ENCODE results near the gene DENND1B.
"Not testable (repeated sequence)": the region's sequence is repeated elsewhere in the genome, so short reads cannot be mapped to it uniquely, and the experiment has no call there.

The DENND1B gene

GRCh38 chr1:197782722-197783360, 7.6 kb upstream of the DENND1B start:
- no peak for DNase-seq

GRCh38 chr1:197781968-197782721, 6.9 kb upstream of the DENND1B start:
- DNase-seq: no peak

- no peak for DNase-seq
These were observed 4.6 kb upstream of the DENND1B start for GRCh38 chr1:197779921-197780320.

GRCh38 chr1:197778366-197778945, 3.2 kb upstream of the DENND1B start:
- no peak for DNase-seq

- DNase-seq: peak; percentile 13
These were observed 1.2 kb upstream of the DENND1B start for GRCh38 chr1:197776351-197777105.

GRCh38 chr1:197774466-197775281, 606 bp downstream of the DENND1B start:
- DNase-seq: peak; percentile 39

- DNase-seq: no peak
These were observed 1.4 kb downstream of the DENND1B start for GRCh38 chr1:197773856-197774255.

GRCh38 chr1:197771904-197772556, 3.2 kb downstream of the DENND1B start:
- DNase-seq: no peak

- no peak for DNase-seq
These were observed 3.9 kb downstream of the DENND1B start for GRCh38 chr1:197771386-197771785.

- no peak for DNase-seq
These were observed 5.0 kb downstream of the DENND1B start for GRCh38 chr1:197770243-197770642.

GRCh38 chr1:197769287-197769686, 6.0 kb downstream of the DENND1B start:
- no peak for DNase-seq

- DNase-seq: no peak
These were observed 7.1 kb downstream of the DENND1B start for GRCh38 chr1:197768014-197768805.

- no peak for DNase-seq
These were observed 11.5 kb downstream of the DENND1B start for GRCh38 chr1:197763769-197764168.

GRCh38 chr1:197763307-197763706, 12.0 kb downstream of the DENND1B start:
- no peak for DNase-seq

- DNase-seq: no peak
These were observed 13.6 kb downstream of the DENND1B start for GRCh38 chr1:197761654-197762053.

- not testable (repeated sequence) for DNase-seq
These were observed 19.7 kb downstream of the DENND1B start for GRCh38 chr1:197755553-197755952.

GRCh38 chr1:197752652-197753164, 22.6 kb downstream of the DENND1B start:
- not testable (repeated sequence) for DNase-seq

GRCh38 chr1:197750366-197750765, 24.9 kb downstream of the DENND1B start:
- DNase-seq: no peak

GRCh38 chr1:197745911-197746310, 29.4 kb downstream of the DENND1B start:
- DNase-seq: no peak

- DNase-seq: no peak
These were observed 30.3 kb downstream of the DENND1B start for GRCh38 chr1:197744979-197745378.

- DNase-seq: no peak
These were observed 31.7 kb downstream of the DENND1B start for GRCh38 chr1:197743578-197743977.

All from stimulated activated CD4-positive, alpha-beta T cell treated with anti-CD3 and anti-CD28 coated beads, Interleukin-12 subunit alpha, Interleukin-12 subunit beta, amount 100 ng/mL, for 4 hours (primary cell).